ENCODE data around the gene SMKR1.
"Not testable (repeated sequence)": the region's sequence is repeated elsewhere in the genome, so short reads cannot be mapped to it uniquely, and the experiment has no call there.

Gene SMKR1

GRCh38 chr7:129468087-129468486 is 34.2 kb upstream of the SMKR1 start:
- Mint-ChIP-seq H3K36me3 (ENCODE audit: insufficient read depth) (no peaks in the 10 kb centered on the region), H3K27me3 (no peaks in the 10 kb centered on the region), H3K9me3 (no peaks in the 10 kb centered on the region), H3K4me1 (no peaks in the 10 kb centered on the region), H3K4me3 (no peak overlapping the region), H3K27ac (ENCODE audit: low read depth) (no peak overlapping the region)
- DNase-seq (ENCODE audit: low spot score in 2 of 2) (no peak), ATAC-seq (replicated peaks; ENCODE audit: extremely low read depth, poor library complexity, severe bottlenecking) (no peak)

GRCh38 chr7:129468547-129468946 is 33.8 kb upstream of the SMKR1 start:
- Mint-ChIP-seq H3K36me3 (ENCODE audit: insufficient read depth) (no peaks in the 10 kb centered on the region), H3K27ac (ENCODE audit: low read depth) (no peak overlapping the region), H3K4me1 (no peaks in the 10 kb centered on the region), H3K9me3 (no peaks in the 10 kb centered on the region), H3K27me3 (no peaks in the 10 kb centered on the region), H3K4me3 (no peak overlapping the region)
- no peak for ATAC-seq (replicated peaks; ENCODE audit: extremely low read depth, poor library complexity, severe bottlenecking)
- DNase-seq (ENCODE audit: low spot score in 2 of 2) = no peak

GRCh38 chr7:129469930-129470329 is 32.4 kb upstream of the SMKR1 start:
- Mint-ChIP-seq H3K9me3 (no peaks in the 10 kb centered on the region), H3K4me1 (no peaks in the 10 kb centered on the region), H3K4me3 (no peak overlapping the region), H3K36me3 (ENCODE audit: insufficient read depth) (no peaks in the 10 kb centered on the region), H3K27ac (ENCODE audit: low read depth) (no peak overlapping the region), H3K27me3 (no peaks in the 10 kb centered on the region)
- ATAC-seq (replicated peaks; ENCODE audit: extremely low read depth, poor library complexity, severe bottlenecking) = no peak
- no peak for DNase-seq (ENCODE audit: low spot score in 2 of 2)

GRCh38 chr7:129470411-129470810 is 31.9 kb upstream of the SMKR1 start:
- Mint-ChIP-seq H3K27me3 (no peaks in the 10 kb centered on the region), H3K9me3 (no peaks in the 10 kb centered on the region), H3K27ac (ENCODE audit: low read depth) (no peak overlapping the region), H3K4me3 (no peak overlapping the region), H3K36me3 (ENCODE audit: insufficient read depth) (no peaks in the 10 kb centered on the region), H3K4me1 (no peaks in the 10 kb centered on the region)
- ATAC-seq (replicated peaks; ENCODE audit: extremely low read depth, poor library complexity, severe bottlenecking) (no peak), DNase-seq (ENCODE audit: low spot score in 2 of 2) (no peak)

GRCh38 chr7:129471402-129471827 is 30.9 kb upstream of the SMKR1 start:
- no peaks in the 10 kb centered on the region for H3K27me3 Mint-ChIP-seq
- H3K4me1 Mint-ChIP-seq = no peaks in the 10 kb centered on the region
- ATAC-seq (replicated peaks; ENCODE audit: extremely low read depth, poor library complexity, severe bottlenecking) (no peak), DNase-seq (ENCODE audit: low spot score in 2 of 2) (no peak)
- H3K36me3 Mint-ChIP-seq (ENCODE audit: insufficient read depth) = no peaks in the 10 kb centered on the region
- no peak overlapping the region for H3K27ac Mint-ChIP-seq (ENCODE audit: low read depth)
- H3K9me3 Mint-ChIP-seq = no peaks in the 10 kb centered on the region
- H3K4me3 Mint-ChIP-seq = no peak overlapping the region

- H3K27me3 Mint-ChIP-seq; H3K9me3 Mint-ChIP-seq; ATAC-seq (replicated peaks; ENCODE audit: extremely low read depth, poor library complexity, severe bottlenecking); H3K27ac Mint-ChIP-seq (ENCODE audit: low read depth); H3K4me1 Mint-ChIP-seq; H3K36me3 Mint-ChIP-seq (ENCODE audit: insufficient read depth); DNase-seq (ENCODE audit: low spot score in 2 of 2); H3K4me3 Mint-ChIP-seq: not testable (repeated sequence)
Measured at GRCh38 chr7:129475931-129476330, 26.4 kb upstream of the SMKR1 start.

GRCh38 chr7:129476398-129476797 is 25.9 kb upstream of the SMKR1 start:
- not testable (repeated sequence) for H3K4me3 Mint-ChIP-seq; H3K27me3 Mint-ChIP-seq; DNase-seq (ENCODE audit: low spot score in 2 of 2); H3K36me3 Mint-ChIP-seq (ENCODE audit: insufficient read depth); H3K27ac Mint-ChIP-seq (ENCODE audit: low read depth); H3K4me1 Mint-ChIP-seq; ATAC-seq (replicated peaks; ENCODE audit: extremely low read depth, poor library complexity, severe bottlenecking); H3K9me3 Mint-ChIP-seq

- no peaks in the 10 kb centered on the region for H3K4me1 Mint-ChIP-seq
- DNase-seq (ENCODE audit: low spot score in 2 of 2) = no peak
- no peak overlapping the region for H3K4me3 Mint-ChIP-seq
- no peaks in the 10 kb centered on the region for H3K9me3 Mint-ChIP-seq
- no peak for ATAC-seq (replicated peaks; ENCODE audit: extremely low read depth, poor library complexity, severe bottlenecking)
- H3K27me3 Mint-ChIP-seq = no peaks in the 10 kb centered on the region
- H3K36me3 Mint-ChIP-seq (ENCODE audit: insufficient read depth) = no peaks in the 10 kb centered on the region
- H3K27ac Mint-ChIP-seq (ENCODE audit: low read depth) = no peak overlapping the region
Measured at GRCh38 chr7:129479831-129480230, 22.5 kb upstream of the SMKR1 start.

GRCh38 chr7:129480674-129481363 is 21.5 kb upstream of the SMKR1 start:
- Mint-ChIP-seq H3K9me3 (no peaks in the 10 kb centered on the region), H3K36me3 (ENCODE audit: insufficient read depth) (no peaks in the 10 kb centered on the region), H3K27me3 (no peaks in the 10 kb centered on the region)

GRCh38 chr7:129481376-129481775 is 21.0 kb upstream of the SMKR1 start:
- not testable (repeated sequence) for ATAC-seq (replicated peaks; ENCODE audit: extremely low read depth, poor library complexity, severe bottlenecking); H3K4me3 Mint-ChIP-seq

More at GRCh38 chr7:129480674-129481363, 21.5 kb upstream of the SMKR1 start:
- ATAC-seq (replicated peaks; ENCODE audit: extremely low read depth, poor library complexity, severe bottlenecking) = no peak
- no peak for DNase-seq (ENCODE audit: low spot score in 2 of 2)
- H3K4me3 Mint-ChIP-seq = no peak overlapping the region
- H3K4me1 Mint-ChIP-seq = no peaks in the 10 kb centered on the region
- no peak overlapping the region for H3K27ac Mint-ChIP-seq (ENCODE audit: low read depth)

GRCh38 chr7:129482781-129483180 is 19.6 kb upstream of the SMKR1 start:
- H3K4me1 Mint-ChIP-seq = no peaks in the 10 kb centered on the region
- no peak overlapping the region for H3K27ac Mint-ChIP-seq (ENCODE audit: low read depth)
- no peaks in the 10 kb centered on the region for H3K27me3 Mint-ChIP-seq
- no peak overlapping the region for H3K4me3 Mint-ChIP-seq
- ATAC-seq (replicated peaks; ENCODE audit: extremely low read depth, poor library complexity, severe bottlenecking) (no peak), DNase-seq (ENCODE audit: low spot score in 2 of 2) (no peak)
- no peaks in the 10 kb centered on the region for H3K36me3 Mint-ChIP-seq (ENCODE audit: insufficient read depth)
- H3K9me3 Mint-ChIP-seq = no peaks in the 10 kb centered on the region

More at GRCh38 chr7:129481376-129481775, 21.0 kb upstream of the SMKR1 start:
- not testable (repeated sequence) for H3K36me3 Mint-ChIP-seq (ENCODE audit: insufficient read depth); DNase-seq (ENCODE audit: low spot score in 2 of 2); H3K4me1 Mint-ChIP-seq; H3K27me3 Mint-ChIP-seq; H3K27ac Mint-ChIP-seq (ENCODE audit: low read depth); H3K9me3 Mint-ChIP-seq

- ATAC-seq (replicated peaks; ENCODE audit: extremely low read depth, poor library complexity, severe bottlenecking) = no peak
- Mint-ChIP-seq H3K27me3 (no peaks in the 10 kb centered on the region), H3K9me3 (no peaks in the 10 kb centered on the region), H3K4me3 (no peak overlapping the region), H3K4me1 (no peaks in the 10 kb centered on the region), H3K27ac (ENCODE audit: low read depth) (no peak overlapping the region), H3K36me3 (ENCODE audit: insufficient read depth) (no peaks in the 10 kb centered on the region)
- no peak for DNase-seq (ENCODE audit: low spot score in 2 of 2)
Measured at GRCh38 chr7:129489491-129489890, 12.8 kb upstream of the SMKR1 start.

GRCh38 chr7:129492391-129492790 is 9.9 kb upstream of the SMKR1 start:
- H3K27ac Mint-ChIP-seq (ENCODE audit: low read depth) = no peak overlapping the region
- no peaks in the 10 kb centered on the region for H3K4me1 Mint-ChIP-seq
- ATAC-seq (replicated peaks; ENCODE audit: extremely low read depth, poor library complexity, severe bottlenecking) (no peak), DNase-seq (ENCODE audit: low spot score in 2 of 2) (no peak)
- H3K9me3 Mint-ChIP-seq = no peaks in the 10 kb centered on the region
- H3K36me3 Mint-ChIP-seq (ENCODE audit: insufficient read depth) = no peaks in the 10 kb centered on the region
- H3K27me3 Mint-ChIP-seq = no peaks in the 10 kb centered on the region
- H3K4me3 Mint-ChIP-seq = no peak overlapping the region

All from central memory CD8-positive, alpha-beta T cell (primary cell).